Activated CD4-positive, alpha-beta T cell treated with anti-CD3 and anti-CD28 coated beads, Interleukin-2, amount 50 U/mL, for 48 hours (primary cell): ENCODE data around the gene ARHGEF18.

Experiments
- DNase-seq, 2 experiments: peaks; one replicate each; pipeline ENCODE4 v3.0.0-alpha.2; 2020

The ARHGEF18 gene

DNA sequence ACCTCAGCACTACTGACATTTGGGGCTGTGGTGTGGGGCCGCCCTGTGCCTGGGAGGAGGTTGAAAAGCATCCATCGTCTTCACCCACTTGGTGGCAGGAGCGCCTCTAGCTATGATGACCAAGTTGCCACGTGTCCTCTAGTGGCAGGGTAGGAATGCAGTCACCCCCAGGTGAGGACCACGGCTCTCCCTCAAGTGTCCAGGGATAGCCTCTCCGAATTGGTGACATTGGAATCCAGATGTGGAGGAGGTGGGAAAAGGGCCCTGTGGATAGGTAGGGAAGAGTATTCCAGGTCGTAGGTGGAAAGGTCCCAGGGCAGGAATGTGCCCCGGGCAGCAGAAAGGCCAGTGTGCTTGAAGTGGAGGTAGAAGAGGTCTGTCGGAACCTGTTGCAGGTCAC lies 37.6 kb downstream of the ARHGEF18 start:
- DNase-seq: peak; percentile 20 to 46

DNA sequence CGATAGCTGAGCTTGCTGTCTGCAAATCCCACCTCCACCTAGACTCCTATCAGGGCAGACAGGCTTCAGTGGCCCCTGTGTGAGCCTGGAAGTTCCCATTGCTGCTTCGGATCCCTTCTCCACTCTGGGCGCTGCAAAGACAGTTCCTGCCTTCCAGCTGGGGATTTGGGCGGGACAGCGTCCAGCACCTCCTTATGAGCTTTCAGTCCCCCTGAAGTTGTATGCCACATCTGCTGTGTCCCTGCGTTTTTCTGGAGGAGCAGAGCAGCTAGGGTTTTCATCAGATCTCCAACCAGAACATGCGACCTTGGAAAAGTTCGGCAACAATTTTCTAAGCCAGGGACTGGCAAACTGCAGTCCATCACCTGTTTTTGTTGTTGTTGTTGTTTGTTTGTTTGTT lies 38.0 kb downstream of the ARHGEF18 start:
- no peak for DNase-seq

DNA sequence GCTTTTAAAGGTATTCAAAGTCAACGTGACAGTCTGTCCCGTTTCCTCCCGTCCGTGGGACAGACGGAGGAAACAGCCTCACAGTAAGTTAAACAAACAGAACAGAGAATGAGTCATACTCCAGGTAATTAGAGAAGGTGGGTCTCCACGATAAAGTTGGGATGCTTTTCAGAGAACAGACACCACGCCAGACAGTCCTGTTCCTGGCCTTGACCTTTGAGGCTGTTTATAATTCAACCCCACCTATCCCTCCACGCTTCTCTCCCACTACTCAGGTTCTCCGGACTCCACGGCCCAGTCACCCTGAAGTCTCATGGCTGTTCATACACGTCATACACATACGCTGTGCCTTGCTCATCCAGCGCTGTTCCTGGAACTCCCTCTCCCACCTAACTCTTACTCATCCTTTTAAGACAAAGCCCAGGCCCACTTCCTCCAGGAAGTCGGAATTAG lies 42.5 kb downstream of the ARHGEF18 start:
- no peak for DNase-seq

DNA sequence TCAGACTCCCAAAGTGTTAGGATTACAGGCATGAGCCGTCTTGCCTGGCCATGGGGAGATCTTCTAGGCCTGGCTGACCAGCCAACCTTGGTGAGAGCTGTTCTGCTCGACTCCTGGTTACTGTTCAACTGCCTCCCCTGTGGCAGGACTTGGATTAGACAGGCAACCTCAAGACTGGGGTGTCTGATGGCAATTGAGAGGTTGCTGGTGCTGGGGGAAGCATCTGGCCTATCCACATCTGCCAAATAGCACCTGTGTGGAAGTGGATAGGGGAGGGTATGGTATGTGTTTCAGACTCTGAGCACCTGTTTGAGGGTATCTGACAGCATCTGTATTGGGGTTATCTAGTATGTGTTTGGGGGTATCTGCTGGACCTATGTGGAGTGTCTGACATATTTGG lies 44.7 kb downstream of the ARHGEF18 start:
- no peak for DNase-seq

DNA sequence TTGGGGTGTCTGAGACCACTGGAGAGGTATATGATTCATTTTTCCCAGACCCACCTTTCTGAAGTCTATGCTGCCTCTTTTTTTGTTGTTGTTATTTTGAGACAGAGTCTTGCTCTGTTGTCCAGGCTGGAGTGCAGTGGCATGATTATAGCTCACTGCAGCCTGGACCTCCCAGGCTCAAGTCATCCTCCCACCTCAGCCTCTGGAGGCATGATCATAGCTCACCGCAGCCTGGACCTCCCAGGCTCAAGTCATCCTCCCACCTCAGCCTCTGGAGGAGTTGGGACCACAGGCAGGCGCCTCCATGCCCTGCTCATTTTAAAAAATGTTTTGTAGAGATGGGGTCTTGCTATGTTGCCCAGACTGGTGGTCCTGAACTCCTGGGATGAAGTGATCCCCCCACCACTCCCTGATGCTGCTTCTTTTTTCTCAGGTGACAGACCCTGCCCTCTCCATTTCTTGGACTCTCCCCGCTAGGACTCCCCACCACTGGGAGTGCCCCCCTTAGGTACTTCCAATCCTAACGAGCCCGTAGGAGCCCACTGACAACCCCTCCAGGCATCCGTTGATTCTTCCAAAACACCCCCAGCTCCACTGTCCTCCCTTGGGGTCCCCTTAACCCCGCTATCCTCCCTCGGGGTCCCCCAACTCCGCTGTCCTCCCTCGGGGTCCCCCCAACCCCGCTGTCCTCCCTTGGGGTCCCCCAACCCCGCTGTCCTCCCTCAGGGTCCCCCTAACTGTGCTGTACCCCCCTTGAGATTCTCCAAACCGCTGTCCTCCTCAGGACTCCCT lies 45.4 kb downstream of the ARHGEF18 start:
- DNase-seq: no peak

DNA sequence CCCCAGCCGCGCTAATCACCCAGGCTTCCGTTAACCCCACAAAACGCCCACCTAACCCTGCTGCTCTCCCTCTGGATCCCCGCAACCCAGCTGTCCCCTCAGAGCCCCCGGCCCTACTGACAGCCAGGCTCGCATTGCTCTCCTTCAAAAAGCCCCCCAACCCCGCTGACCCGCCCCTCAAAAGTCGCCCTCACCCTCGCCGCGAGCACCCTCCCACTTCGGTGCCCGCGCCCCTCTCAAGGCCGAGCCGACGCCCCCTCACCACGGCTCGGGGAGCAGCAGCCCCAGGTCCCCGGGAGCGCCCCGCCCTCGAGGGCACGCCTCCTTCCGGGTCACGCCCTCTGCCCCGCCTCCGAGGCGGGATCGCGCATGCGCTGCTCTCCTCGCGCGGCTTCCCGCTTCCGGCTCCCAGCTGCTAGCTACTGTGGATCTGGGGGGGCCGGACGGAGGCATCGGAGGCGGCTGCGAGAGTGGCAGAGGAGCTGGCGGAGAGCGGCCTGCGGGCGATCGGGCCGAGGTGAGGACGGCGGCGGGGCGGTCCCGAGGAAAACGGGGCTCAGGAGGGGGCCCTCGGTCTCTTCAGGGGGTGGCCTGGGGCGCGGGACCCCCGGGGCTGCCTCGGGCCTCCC lies 46.1 kb downstream of the ARHGEF18 start:
- DNase-seq: peak; percentile 82 to 86

DNA sequence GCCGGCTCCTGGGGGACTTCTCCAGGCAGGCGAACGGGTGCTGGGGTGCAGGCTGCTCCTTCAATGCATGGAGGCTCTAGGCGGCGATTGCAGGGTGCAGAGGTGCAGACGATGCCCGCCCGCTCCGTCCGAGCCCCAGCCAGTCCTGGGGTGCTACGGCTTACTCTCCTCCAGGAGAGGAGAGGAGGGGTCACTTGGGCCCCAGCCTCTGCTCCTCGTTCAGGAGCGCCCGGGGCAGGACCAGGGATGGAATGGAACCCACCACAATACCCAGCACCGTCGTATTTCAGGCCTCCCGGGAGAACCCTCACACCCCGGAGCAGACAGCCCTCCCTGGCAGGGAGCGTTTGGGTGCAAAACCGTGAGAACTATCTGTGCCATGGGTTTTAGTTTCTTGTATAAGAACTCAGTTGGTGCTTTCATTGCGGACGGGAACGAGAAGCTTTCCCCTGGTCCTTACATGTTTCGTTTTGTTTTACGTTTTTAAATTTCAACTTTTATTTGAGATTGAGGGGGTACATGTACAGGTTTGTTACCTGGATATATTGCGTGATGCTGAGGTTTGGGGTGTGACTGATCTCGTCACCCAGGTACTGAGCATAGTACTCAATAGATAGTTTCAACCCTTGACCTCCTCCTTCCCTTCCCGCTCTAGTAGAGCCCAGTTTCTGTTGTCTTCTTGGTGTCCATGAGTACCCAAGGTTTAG lies 46.8 kb downstream of the ARHGEF18 start:
- peak; percentile 14 to 18 for DNase-seq

DNA sequence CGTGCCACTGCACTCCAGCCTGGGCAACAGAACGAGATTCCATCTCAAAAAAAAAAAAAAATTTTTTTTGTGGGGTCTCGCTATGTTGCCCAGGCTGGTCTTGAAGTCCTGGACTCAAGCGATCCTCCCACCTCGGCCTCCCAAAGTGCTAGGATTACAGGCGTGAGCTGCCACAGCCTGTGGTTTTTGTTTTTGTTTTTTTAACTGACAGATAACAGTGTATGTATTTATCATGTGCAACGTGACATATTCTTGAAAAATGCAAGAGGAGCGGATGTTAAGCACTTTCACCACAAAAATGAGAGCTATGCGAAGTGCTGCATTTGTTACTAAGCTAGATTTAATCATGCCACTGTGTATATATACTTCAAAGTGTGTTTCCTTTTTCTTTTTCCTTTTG lies 49.0 kb downstream of the ARHGEF18 start:
- no peak for DNase-seq
